ENCODE measurements around the gene RIN2. TPM values are rescaled to one million over a fixed set of nuclear protein-coding genes. Genes with fewer than 3 reads are reported as not detected.

The RIN2 gene
- total RNA-seq, 1 experiment from 2014 or later, result 1.0 TPM

GRCh38 chr20:19761841-19762240 is 3.8 kb downstream of the RIN2 start:
- no peak overlapping the region for H3T11ph ChIP-seq (ENCODE audit: low read length)
- no peak overlapping the region for H4K5ac ChIP-seq (ENCODE audit: insufficient read length, low read depth, low read length)
- no peaks in the 10 kb centered on the region for H3K79me1 ChIP-seq (ENCODE audit: insufficient read depth, low read depth, low read length, poor library complexity, severe bottlenecking)
- no peak overlapping the region for H3K4ac ChIP-seq (ENCODE audit: low read depth, low read length)
- peaks cover 37% of the 10 kb centered on the region for H3K27me3 Mint-ChIP-seq (ENCODE audit: low read depth)
- H3K14ac ChIP-seq (ENCODE audit: insufficient read depth, low read length), result no peak overlapping the region
- H4K8ac ChIP-seq (replicated peaks; ENCODE audit: insufficient read length, low read depth, low read length), result no peak overlapping the region
- no peak overlapping the region for H4K91ac ChIP-seq (ENCODE audit: insufficient read length, low read depth, low read length)
- no peak for DNase-seq
- H2AK5ac ChIP-seq (ENCODE audit: insufficient read length, low read length), result no peak overlapping the region
- peaks cover 3% of the 10 kb centered on the region; the same call in 1 of the 2 replicates for H3K27me3 ChIP-seq (ENCODE audit: insufficient read depth, low read length)
- H3K27ac ChIP-seq (ENCODE audit: insufficient read length, low read depth, low read length), result no peak overlapping the region
- no peak overlapping the region for H3K4me2 ChIP-seq (ENCODE audit: insufficient read depth, insufficient read length, low read length)
- no peaks in the 10 kb centered on the region; a peak in 2 of 5 replicates for H3K9me3 Mint-ChIP-seq
- TF ChIP-seq CTCF (conservative IDR thresholded peaks at IDR 0.05), result no peak
- no peak overlapping the region for H2BK15ac ChIP-seq (ENCODE audit: low read depth, low read length)
- no peak overlapping the region for H3K27ac Mint-ChIP-seq
- no peak overlapping the region for H2BK20ac ChIP-seq (ENCODE audit: low read depth, low read length, poor library complexity, severe bottlenecking)
- H3K23ac ChIP-seq (ENCODE audit: insufficient read length, low read depth, low read length), result no peak overlapping the region
- WGBS (ENCODE audit: extremely low coverage, insufficient read length, low lambda C conversion rate), result no CpG with 5 or more reads among the region's 2 CpGs
- no peak overlapping the region for H2BK120ac ChIP-seq (ENCODE audit: low read depth, low read length, poor library complexity, severe bottlenecking)
- H3K9me3 ChIP-seq (ENCODE audit: control insufficient read depth, low read depth, low read length), result no peaks in the 10 kb centered on the region
- H3K36me3 Mint-ChIP-seq (ENCODE audit: insufficient read depth in 1 of 3, low read depth in 3 of 3), result peaks cover 0 to 2% (median 0%) of the 10 kb centered on the region in 3 experiments; a peak in 1 of 7 replicates
- 0 out of 2 replicates have a peak, but pooled peaks cover 2% of the 10 kb centered on the region for H3K4me1 ChIP-seq (ENCODE audit: insufficient read depth, low read length)
- H3K4me1 Mint-ChIP-seq, result peaks cover 8 to 10% of the 10 kb centered on the region in 2 experiments
- no peak overlapping the region for H2AFZ ChIP-seq (ENCODE audit: low read length)
- H3K23me2 ChIP-seq (ENCODE audit: insufficient read length, low read depth, low read length, poor library complexity, severe bottlenecking), result peaks cover 15% of the 10 kb centered on the region
- no peak overlapping the region for H2BK5ac ChIP-seq (ENCODE audit: insufficient read length, low read length)
- H3K79me2 ChIP-seq (ENCODE audit: insufficient read depth, low read length), result no peaks in the 10 kb centered on the region
- no peak overlapping the region for H3K9ac ChIP-seq (ENCODE audit: extremely low read depth, insufficient read length, low read length)
- H2BK12ac ChIP-seq (ENCODE audit: insufficient read length, low read depth, low read length), result no peak overlapping the region
- no peaks in the 10 kb centered on the region for H4K20me1 ChIP-seq (ENCODE audit: control insufficient read depth, insufficient read depth, insufficient read length)
- no peak overlapping the region for H3K18ac ChIP-seq (ENCODE audit: insufficient read length, low read depth, low read length)
- no peak overlapping the region for H3K4me3 Mint-ChIP-seq
- no peak overlapping the region for H3K56ac ChIP-seq (ENCODE audit: insufficient read length, low read depth, low read length)

Measured in H9 (cell line).